GM12872 (cell line): ENCODE measurements around the gene FURIN.
A peak's percentile ranks its signal among the peaks of the same experiment; 100 is the strongest.

Source experiments
- TF ChIP-seq, protein P1 (sequence below): IDR thresholded peaks from 3 replicates; pipeline ENCODE4 v1.5.1; 2011; ENCODE audit warnings: low read depth, mild to moderate bottlenecking, low read length, moderate library complexity; ENCODE audit not compliant: insufficient read depth

The FURIN gene

DNA sequence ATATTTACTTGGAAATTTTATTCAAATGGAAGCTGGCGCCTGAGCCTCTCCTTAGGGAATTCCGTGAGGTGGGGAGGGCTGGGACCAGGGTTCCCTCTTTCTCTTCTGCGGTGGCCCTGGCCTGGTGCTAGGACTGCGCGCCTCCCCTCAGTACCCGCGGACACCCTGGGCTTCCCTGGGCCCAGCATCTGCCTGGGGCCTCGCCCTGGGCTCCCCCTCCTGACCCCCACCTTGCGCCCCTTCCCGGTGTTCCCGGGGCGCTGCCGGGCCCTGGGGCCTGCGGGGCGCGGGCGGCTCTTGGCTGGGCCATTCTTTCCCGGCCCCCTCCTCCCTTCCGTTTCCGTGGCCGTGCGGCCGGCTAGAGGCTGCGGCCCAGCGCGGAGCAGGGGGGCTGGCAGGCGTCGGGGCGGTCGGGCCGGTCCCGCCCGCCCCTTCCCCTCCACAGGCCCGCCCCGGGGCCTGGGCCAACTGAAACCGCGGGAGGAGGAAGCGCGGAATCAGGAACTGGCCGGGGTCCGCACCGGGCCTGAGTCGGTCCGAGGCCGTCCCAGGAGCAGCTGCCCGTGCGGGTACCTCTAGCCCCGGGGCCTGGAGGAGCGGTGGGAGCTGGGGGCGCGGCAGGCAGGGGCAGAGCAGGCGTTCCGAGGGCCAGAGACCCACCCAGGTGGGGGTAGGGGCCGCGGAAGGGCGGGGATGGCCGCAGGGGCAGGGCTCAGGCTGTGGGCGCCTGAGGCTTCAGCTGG, 15.8 kb downstream of the FURIN start, which contains the start of gene FES:
FES (plus strand) TSS at position 529 of the 743 bp plus-strand sequence. CDS start 542 bp downstream, outside the sequence.
- TF ChIP-seq, protein P1, sequence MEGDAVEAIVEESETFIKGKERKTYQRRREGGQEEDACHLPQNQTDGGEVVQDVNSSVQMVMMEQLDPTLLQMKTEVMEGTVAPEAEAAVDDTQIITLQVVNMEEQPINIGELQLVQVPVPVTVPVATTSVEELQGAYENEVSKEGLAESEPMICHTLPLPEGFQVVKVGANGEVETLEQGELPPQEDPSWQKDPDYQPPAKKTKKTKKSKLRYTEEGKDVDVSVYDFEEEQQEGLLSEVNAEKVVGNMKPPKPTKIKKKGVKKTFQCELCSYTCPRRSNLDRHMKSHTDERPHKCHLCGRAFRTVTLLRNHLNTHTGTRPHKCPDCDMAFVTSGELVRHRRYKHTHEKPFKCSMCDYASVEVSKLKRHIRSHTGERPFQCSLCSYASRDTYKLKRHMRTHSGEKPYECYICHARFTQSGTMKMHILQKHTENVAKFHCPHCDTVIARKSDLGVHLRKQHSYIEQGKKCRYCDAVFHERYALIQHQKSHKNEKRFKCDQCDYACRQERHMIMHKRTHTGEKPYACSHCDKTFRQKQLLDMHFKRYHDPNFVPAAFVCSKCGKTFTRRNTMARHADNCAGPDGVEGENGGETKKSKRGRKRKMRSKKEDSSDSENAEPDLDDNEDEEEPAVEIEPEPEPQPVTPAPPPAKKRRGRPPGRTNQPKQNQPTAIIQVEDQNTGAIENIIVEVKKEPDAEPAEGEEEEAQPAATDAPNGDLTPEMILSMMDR, result no peak

DNA sequence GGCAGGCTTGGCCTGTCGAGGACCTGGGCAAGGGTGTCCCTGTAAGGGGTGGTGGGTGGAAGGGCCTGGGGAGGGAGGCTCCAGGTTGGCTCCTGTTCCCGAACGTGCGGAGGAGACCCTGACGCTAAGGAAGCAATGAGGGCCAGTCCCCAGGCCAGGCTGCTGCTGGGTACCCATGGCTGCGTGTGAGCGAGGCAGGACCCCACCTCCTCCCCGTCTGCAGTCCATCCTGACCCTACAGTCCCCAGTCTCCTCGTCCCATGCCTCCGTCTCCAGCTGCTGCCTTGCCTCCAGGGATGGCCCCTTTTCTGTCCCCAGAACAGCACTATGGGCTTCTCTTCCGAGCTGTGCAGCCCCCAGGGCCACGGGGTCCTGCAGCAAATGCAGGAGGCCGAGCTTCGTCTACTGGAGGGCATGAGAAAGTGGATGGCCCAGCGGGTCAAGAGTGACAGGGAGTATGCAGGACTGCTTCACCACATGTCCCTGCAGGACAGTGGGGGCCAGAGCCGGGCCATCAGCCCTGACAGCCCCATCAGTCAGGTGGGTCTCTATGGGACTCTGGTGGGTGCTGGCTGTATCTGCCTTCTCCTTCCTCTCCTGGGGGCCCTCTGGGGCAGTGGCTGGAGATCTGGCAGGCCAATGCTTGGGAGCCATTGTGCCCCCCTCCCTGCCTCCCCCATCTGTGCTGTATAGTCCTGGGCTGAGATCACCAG, 16.5 kb downstream of the FURIN start:
- TF ChIP-seq, protein P1, result no peak

DNA sequence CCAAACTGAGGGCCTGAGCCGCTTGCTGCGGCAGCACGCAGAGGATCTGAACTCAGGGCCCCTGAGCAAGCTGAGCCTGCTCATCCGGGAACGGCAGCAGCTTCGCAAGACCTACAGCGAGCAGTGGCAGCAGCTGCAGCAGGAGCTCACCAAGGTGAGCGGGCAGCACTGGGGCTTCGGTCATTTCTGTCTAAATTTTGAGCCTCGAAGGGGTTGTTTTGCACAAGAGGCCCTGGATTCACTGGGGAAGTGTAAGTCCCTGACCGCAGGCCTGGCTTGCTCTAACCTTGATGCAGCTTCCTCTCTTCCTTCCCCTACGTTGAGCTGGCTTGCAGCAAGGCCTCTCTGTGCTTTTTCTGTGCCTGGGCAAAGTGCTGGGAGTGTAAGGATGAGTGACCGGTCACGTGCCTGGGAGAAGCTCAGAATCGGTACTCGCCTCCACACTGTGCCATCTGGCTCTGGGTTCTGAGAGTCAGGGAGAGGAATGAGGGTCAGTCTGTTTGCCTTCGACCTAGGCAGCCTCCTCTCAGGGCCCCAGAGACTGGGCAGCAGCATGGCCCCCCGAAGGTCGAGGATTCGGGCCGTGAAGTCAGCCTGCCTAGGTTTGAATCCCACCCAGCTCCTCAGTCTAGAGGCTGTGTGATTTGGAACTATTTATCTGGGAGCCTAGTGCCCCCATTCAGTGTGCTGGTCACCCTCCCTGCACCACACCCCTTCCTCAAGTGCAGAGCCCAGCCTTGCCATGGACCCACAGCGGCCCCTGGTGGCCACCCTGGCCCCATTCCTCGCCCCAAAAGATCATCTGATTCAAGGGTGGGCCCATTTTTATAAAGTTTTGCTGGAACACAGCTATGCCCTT, 17.3 kb downstream of the FURIN start:
- TF ChIP-seq, protein P1, result peak; percentile 97

DNA sequence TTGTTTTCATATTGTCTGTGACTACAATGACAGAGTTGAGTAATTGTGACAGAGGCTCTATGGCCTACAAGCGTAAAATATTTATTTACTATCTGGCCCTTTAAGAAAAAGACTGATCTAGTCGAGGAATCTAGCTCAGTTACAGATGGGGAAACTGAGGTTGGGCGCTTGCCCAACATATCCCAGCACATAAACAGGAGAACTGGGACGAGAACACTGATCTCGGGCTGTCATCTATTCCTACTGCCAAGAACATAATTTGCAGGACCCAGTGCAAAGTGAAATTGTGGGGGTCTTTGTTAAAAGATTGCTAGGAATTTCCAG, 17.9 kb downstream of the FURIN start:
- TF ChIP-seq, protein P1, result no peak

DNA sequence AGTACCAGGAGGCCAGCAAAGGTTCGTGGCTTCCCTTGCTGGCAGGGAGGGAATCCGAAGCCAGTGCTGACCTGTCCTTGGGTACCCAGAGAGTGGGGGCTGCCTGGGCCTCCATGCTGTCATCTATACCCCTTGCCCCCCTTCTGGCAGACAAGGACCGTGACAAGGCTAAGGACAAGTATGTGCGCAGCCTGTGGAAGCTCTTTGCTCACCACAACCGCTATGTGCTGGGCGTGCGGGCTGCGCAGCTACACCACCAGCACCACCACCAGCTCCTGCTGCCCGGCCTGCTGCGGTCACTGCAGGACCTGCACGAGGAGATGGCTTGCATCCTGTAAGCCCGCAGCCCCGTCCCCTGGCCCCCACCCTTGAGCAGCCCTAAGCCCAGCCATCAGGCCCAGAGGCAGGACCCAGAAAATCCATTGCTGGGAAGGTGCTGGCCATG, 18.7 kb downstream of the FURIN start:
- TF ChIP-seq, protein P1, result no peak

DNA sequence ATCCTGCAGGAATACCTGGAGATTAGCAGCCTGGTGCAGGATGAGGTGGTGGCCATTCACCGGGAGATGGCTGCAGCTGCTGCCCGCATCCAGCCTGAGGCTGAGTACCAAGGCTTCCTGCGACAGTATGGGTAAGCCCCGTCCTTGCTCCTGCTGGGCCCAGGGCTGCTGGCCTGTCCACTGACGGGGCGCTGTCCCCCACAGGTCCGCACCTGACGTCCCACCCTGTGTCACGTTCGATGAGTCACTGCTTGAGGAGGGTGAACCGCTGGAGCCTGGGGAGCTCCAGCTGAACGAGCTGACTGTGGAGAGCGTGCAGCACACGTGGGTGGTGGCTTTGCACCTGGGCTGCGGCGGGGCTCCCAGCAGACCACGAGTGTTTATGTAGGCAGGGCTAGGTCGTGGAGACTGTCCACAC, 20.9 kb downstream of the FURIN start:
- TF ChIP-seq, protein P1, result no peak
